Stimulated activated naive CD8-positive, alpha-beta T cell treated with anti-CD3 and anti-CD28 coated beads, Interleukin-15, Interleukin-2, amounts not matched to agents 100 U/mL and 50 U/mL, for 24 hours (primary cell): Measurements from ENCODE around the gene AUTS2.

ENCODE experiments used
- ATAC-seq: fragments of 150-1000 bp; cut with Tn5 transposase; one replicate; pipeline ENCODE4 v1.10.0; 2021
- DNase-seq: peaks from one replicate; pipeline ENCODE4 v3.0.0; 2021

AUTS2 gene

GRCh38 chr7:70134029-70134770, 535.9 kb downstream of the AUTS2 start:
- DNase-seq (no peak), ATAC-seq (no peak)

- ATAC-seq (no peak), DNase-seq (no peak)
Observed at GRCh38 chr7:70135656-70136055, 537.4 kb downstream of the AUTS2 start.

- DNase-seq: no peak
Observed at GRCh38 chr7:70137126-70137525, 538.9 kb downstream of the AUTS2 start.

GRCh38 chr7:70142247-70142932, 544.1 kb downstream of the AUTS2 start:
- no peak for ATAC-seq
- no peak for DNase-seq

More at GRCh38 chr7:70137126-70137525, 538.9 kb downstream of the AUTS2 start:
- ATAC-seq: no peak

GRCh38 chr7:70143075-70144044, 545.1 kb downstream of the AUTS2 start:
- no peak for DNase-seq

GRCh38 chr7:70148997-70149396, 550.7 kb downstream of the AUTS2 start:
- ATAC-seq (no peak), DNase-seq (no peak)

More at GRCh38 chr7:70143075-70144044, 545.1 kb downstream of the AUTS2 start:
- no peak for ATAC-seq

GRCh38 chr7:70152313-70152712, 554.0 kb downstream of the AUTS2 start:
- DNase-seq (no peak), ATAC-seq (no peak)

- DNase-seq: no peak
- ATAC-seq: no peak
Observed at GRCh38 chr7:70153933-70154332, 555.7 kb downstream of the AUTS2 start.

GRCh38 chr7:70154521-70155180, 556.4 kb downstream of the AUTS2 start:
- DNase-seq: no peak
- no peak for ATAC-seq

- no peak for ATAC-seq
- no peak for DNase-seq
Observed at GRCh38 chr7:70156057-70156456, 557.8 kb downstream of the AUTS2 start.

GRCh38 chr7:70159121-70159520, 560.8 kb downstream of the AUTS2 start:
- no peak for DNase-seq
- ATAC-seq: no peak

- ATAC-seq (no peak), DNase-seq (no peak)
Observed at GRCh38 chr7:70165477-70166170, 567.3 kb downstream of the AUTS2 start.

- DNase-seq: no peak
- no peak for ATAC-seq
Observed at GRCh38 chr7:70171369-70171920, 573.2 kb downstream of the AUTS2 start.

- ATAC-seq (no peak), DNase-seq (no peak)
Observed at GRCh38 chr7:70177166-70177565, 578.9 kb downstream of the AUTS2 start.

GRCh38 chr7:70178211-70178610, 579.9 kb downstream of the AUTS2 start:
- no peak for DNase-seq
- ATAC-seq: no peak

GRCh38 chr7:70178787-70179186, 580.5 kb downstream of the AUTS2 start:
- no peak for ATAC-seq
- DNase-seq: no peak

GRCh38 chr7:70182521-70182920, 584.2 kb downstream of the AUTS2 start:
- DNase-seq: no peak
- ATAC-seq: no peak

GRCh38 chr7:70183278-70183677, 585.0 kb downstream of the AUTS2 start:
- no peak for DNase-seq
- no peak for ATAC-seq

- no peak for DNase-seq
- ATAC-seq: no peak
Observed at GRCh38 chr7:70188901-70189650, 590.8 kb downstream of the AUTS2 start.

- no peak for ATAC-seq
- no peak for DNase-seq
Observed at GRCh38 chr7:70189776-70190175, 591.5 kb downstream of the AUTS2 start.
